Neural progenitor cell (in vitro differentiated cells): ENCODE measurements around the gene PRKAG2.

ENCODE experiments used
- CTCF ChIP-seq: fragments of 200-600 bp; sonication (generic); IDR thresholded peaks from 2 replicates; pipeline ENCODE4 v1.5.1; 2017; ENCODE audit warnings: antibody characterized with exemption, mild to moderate bottlenecking
- EZH2 ChIP-seq: fragments of 200-600 bp; sonication (generic); IDR thresholded peaks from 2 replicates; pipeline ENCODE4 v1.6.1; 2017; ENCODE audit warnings: antibody characterized with exemption, mild to moderate bottlenecking, moderate library complexity
- EZH2phosphoT487 ChIP-seq: fragments of 200-600 bp; sonication (generic); IDR thresholded peaks from 2 replicates; pipeline ENCODE4 v1.6.1; 2017; ENCODE audit warnings: antibody characterized with exemption

GRCh38 chr7:151889406-151890354, 12.8 kb upstream of the PRKAG2 start:
- TF ChIP-seq CTCF (no peak), EZH2phosphoT487 (no peak), EZH2 (no peak)
